AG09309 (cell line): ENCODE results near the gene HPD.

ENCODE experiments used
- DNase-seq: peaks from one replicate; pipeline ENCODE4 v3.0.0-alpha.2; 2010; ENCODE audit warnings: low read depth
- H3K4me3 ChIP-seq: 2 replicates; pipeline ENCODE4 v1.5.1; 2011; ENCODE audit warnings: mild to moderate bottlenecking, low read depth, low read length, moderate library complexity; ENCODE audit not compliant: control insufficient read depth
- CTCF ChIP-seq: IDR thresholded peaks from 2 replicates; pipeline ENCODE4 v1.5.1; 2011; ENCODE audit warnings: mild to moderate bottlenecking, low read depth, low read length, inconsistent platforms; ENCODE audit not compliant: insufficient read depth, control insufficient read depth; ENCODE audit errors: missing control alignments

The HPD gene

GRCh38 chr12:121837680-121838079 lies 21.0 kb downstream of the HPD start:
- no peak for DNase-seq
- no peak for TF ChIP-seq CTCF
- H3K4me3 ChIP-seq, result no peak overlapping the region

DNA sequence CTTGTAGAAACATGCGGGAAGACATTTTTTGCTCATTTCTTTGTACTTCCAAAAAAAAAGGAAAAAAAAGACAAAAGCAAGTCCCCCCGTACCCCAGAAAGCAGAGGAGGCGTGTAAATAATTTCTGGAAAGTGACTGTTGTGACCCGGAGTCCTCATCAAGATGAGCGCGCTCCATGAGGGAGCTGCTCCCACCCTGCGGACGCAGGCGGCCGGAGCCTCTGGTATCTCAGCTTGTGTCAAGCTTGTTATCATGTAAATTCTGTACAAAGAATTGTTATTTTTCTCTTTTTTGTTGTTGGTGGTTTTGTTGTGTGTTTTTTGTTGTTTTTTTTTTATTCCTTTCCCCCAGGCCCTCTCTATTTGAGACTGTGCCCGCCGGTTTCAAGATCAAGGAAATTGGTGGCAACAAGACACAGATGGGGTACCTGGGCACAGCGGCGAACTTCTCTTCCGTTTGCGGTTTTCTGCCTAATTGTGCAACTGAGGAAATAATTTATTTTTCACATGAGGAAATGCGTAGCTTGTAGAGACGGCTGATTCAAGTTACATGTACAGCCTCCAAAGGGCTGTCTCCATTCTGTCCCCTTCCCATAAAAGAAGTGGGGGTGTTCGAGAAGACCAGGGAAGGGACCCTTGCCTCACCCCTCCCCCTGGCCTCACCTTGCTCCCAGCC lies 27.0 kb downstream of the HPD start:
- no peak for TF ChIP-seq CTCF
- H3K4me3 ChIP-seq, result no peak overlapping the region
- no peak for DNase-seq

- no peak overlapping the region for H3K4me3 ChIP-seq
- no peak for TF ChIP-seq CTCF
- DNase-seq, result no peak
Measured at GRCh38 chr12:121830588-121831265, 27.9 kb downstream of the HPD start.

GRCh38 chr12:121830134-121830533 lies 28.5 kb downstream of the HPD start:
- no peak overlapping the region for H3K4me3 ChIP-seq
- DNase-seq, result no peak
- no peak for TF ChIP-seq CTCF

DNA sequence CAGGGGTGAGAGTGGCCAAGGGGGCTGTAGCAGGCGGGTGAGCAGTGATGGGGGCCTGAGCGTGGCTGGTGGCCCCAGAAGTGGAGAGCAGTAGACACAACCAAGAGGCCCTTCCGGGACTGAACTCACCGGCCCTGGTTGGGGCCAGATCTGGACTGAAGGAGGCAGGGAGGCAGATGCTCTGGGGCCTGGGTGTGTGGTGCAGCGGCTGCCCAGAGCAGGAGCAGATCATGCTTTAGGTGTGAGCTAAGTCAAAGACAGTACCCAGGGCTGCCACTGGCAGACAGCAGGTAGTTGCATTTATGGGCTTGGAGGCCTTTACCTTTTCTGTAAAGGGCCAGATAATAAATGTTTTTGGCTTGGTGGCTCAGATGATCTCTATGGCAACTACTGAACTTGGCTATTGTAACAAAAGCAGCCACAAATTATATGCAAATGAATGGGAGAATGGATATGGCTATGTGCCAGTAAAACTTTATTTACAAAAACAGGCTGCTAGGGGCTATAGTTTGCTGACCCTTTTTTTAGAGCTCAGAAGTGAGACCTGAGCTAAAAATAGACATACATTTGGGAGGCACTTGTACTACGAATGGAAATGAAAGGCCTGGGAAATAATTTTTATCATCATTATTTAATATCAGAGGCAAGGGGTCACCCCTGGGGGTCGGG lies 29.3 kb downstream of the HPD start:
- H3K4me3 ChIP-seq, result no peak overlapping the region
- no peak for TF ChIP-seq CTCF
- DNase-seq, result no peak

DNA sequence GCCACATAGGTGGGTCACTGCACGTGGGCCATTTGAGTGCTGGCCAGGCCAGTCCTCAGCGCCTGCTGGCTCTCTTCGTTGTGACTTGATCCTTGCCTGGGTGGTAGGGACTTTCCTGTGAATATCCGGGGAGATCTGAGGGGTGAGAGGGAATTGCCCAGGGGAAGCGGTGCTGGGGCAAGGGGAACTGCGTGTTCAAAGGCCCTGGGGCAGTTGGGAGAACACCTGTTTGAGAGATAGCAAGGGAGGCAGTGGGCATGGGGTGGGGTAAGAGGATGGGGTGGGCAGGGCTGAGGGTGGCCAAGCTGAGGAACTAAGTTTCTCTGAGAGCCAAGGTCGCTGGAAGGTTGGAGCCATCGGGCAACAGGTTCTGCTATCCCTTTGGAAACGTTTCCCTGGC lies 29.8 kb downstream of the HPD start:
- TF ChIP-seq CTCF, result no peak
- H3K4me3 ChIP-seq, result no peak overlapping the region

More for the DNA sequence above, 29.8 kb downstream of the HPD start:
- no peak for DNase-seq
